ENCODE measurements around the gene SUGCT.

GRCh38 chr7:40796723-40797122, 661.9 kb downstream of the SUGCT start:
- no peak for TF ChIP-seq PRDM15 (CRISPR knock-in tag; IDR thresholded peaks at IDR 0.05)
- TF ChIP-seq POLR2A (IDR thresholded peaks at IDR 0.05; ENCODE audit: insufficient read depth in 1 of 2, low read depth in 2 of 2, low read length in 2 of 2) = no peak
- TF ChIP-seq CTCF (CRISPR knock-in tag; IDR thresholded peaks at IDR 0.05) = no peak
- no peak for TF ChIP-seq EP300 (IDR thresholded peaks at IDR 0.05; ENCODE audit: low read depth in 2 of 2, low read length in 2 of 2)
- no peak for TF ChIP-seq EP300 (CRISPR knock-in tag; IDR thresholded peaks at IDR 0.05; ENCODE audit: borderline replicate concordance)
- no peak for TF ChIP-seq EHMT2 (IDR thresholded peaks at IDR 0.05; ENCODE audit: borderline replicate concordance, low read depth, low read length)
- TF ChIP-seq POLR2AphosphoS5 (IDR thresholded peaks at IDR 0.05; ENCODE audit: low read depth, low read length) = no peak
- TF ChIP-seq ZNF484 (CRISPR knock-in tag; IDR thresholded peaks at IDR 0.05; ENCODE audit: borderline replicate concordance, low read depth) = no peak
- no peak for TF ChIP-seq RFXANK (CRISPR knock-in tag; IDR thresholded peaks at IDR 0.05)
- no peak for TF ChIP-seq ZNF703 (CRISPR knock-in tag; IDR thresholded peaks at IDR 0.05; ENCODE audit: borderline replicate concordance)
- TF ChIP-seq RAD51 (IDR thresholded peaks at IDR 0.05; ENCODE audit: borderline replicate concordance) = no peak
- TF ChIP-seq ZNF674 (CRISPR knock-in tag; IDR thresholded peaks at IDR 0.05; ENCODE audit: low read depth) = no peak
- TF ChIP-seq GABPB1 (CRISPR knock-in tag; IDR thresholded peaks at IDR 0.05) = no peak
- TF ChIP-seq SPEN (CRISPR knock-in tag; IDR thresholded peaks at IDR 0.05; ENCODE audit: low read depth) = no peak
